T-helper 2 cell (primary cell): ENCODE measurements around the gene ARHGEF2.
A peak's percentile ranks its signal among the peaks of the same experiment; 100 is the strongest.

Source experiments
- DNase-seq, 5 experiments: peaks; one replicate each; pipeline versions ENCODE4 v3.0.0 to v3.0.0-alpha.2; 2012 to 2022

The ARHGEF2 gene

DNA sequence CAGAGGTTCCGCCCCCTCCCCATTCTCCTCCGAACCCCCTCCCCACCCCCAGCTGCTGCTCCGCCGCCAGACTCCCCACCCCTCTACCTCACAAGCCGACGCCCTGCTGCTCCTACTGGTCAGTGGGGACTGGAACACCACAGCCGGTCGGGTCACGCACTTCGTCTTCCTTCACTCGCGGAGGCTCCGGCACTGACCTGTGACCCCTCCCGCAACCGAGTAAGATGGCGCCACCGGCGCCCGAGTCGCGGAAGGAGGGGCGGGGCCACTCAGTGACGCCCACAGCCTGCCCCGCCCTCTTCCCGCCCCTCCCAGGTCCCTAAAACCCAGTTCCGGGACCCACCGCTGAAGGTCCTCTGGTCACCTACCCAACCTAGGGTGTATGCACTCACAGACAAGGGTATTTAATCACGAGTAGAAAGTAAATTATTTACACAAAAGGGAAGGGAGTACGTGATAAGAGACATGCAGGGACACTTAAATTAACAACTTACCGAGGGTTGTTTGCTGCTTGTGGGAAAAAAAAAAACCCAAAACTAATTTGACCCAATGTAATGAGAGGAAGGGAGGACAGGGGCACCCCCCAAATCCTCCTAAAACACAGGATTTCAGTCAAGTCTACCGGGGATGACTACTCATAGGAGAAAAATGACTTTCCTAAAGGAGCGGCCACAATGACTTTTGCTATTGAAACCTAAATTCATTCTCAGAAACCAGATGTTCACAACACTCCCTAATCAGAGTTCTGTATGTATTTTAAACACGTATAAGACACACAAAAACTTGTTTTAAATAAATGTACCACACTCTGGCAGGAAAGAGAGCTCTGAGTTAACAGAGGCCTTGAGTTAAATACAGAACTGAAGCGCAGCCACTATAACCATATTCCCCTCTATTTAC, 66.9 kb downstream of the ARHGEF2 start, which contains the start of gene RIT1:
RIT1 (minus strand) TSS at position 194 of the 900 bp plus-strand sequence. CDS start 588 bp downstream, outside the sequence.
- DNase-seq = peak; percentile 69 to 87 (median 81)

DNA sequence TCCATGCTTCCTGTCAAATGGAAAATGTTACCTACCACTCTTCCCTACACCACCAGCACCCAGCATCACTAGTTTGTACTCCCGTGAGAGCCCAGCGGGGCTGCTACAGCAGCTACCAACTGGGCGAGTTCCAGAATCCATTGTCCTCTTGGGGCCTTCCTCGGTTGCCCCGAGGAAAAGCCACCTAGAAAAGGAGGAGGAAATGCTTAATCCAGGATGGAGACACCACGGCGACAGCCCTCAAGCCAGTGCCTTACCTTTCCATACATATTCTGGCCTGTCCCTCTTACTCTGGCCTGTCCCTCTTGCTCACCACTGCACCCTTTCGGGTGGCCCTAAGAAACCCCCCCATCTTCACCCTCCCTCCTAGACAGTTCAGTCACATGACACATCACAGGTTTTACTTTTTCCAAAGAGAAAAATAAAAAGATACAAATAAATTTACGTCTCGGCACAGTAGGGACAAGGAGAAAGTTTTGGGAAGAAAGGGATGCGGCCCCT, 67.7 kb downstream of the ARHGEF2 start:
- DNase-seq = peak in 2 of 5 experiments; percentile 7 to 22

DNA sequence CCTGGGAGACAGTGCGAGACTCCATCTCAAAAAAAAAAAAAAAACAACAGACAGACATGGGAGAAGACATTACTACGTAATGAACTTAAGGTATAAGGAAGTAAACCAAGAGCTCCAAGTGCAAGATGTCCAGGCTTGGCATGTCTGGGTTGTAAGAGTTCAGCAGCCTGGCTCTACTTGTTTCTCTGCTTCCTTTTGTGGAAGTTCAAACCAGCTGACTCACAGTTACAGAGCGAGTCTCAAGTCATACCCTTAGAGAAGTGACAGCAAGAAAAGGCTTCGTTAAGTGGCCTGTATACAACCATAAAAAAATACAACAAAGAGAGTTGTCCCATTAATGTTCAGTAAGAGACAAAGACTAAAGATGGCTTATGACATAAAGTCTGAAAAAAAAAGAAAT, 68.5 kb downstream of the ARHGEF2 start:
- DNase-seq = peak in 1 of 5 experiments; percentile 19

DNA sequence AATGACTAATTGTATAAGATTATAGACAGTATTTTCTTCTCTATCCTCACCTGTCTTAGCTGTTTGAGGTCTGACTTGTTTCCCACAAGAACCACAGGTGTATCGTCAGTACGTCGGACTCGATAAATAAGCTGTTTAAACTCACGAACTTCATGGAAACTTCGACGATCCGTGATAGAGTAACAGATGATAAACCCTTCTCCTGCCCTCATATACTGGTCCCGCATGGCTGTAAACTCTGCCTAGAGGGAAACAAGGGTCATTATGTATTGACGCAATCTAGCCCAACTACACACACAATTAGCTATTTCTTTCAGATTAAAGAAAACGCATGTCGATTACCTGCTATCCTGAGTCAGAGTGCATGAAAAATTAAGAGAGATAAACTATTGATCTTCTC, 74.1 kb downstream of the ARHGEF2 start:
- no peak for DNase-seq

DNA sequence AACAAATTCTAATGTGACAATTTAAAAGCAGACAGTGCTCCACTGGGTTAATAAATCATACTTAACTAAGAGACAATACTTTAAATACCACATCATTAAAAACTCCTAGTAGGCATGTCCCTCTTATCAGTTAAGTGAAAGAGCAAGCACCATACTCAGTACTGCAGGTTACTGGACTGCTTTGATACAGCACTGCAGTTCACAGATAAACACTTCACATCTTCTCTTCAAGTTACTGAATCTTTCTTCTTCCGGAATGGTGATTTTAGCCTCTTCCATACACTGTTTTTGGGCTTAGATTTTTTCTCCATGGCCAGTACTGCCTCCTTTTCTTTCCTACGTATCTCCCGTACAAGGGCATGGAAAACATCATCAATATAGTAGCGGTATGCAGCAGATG, 78.2 kb downstream of the ARHGEF2 start:
- DNase-seq = no peak

DNA sequence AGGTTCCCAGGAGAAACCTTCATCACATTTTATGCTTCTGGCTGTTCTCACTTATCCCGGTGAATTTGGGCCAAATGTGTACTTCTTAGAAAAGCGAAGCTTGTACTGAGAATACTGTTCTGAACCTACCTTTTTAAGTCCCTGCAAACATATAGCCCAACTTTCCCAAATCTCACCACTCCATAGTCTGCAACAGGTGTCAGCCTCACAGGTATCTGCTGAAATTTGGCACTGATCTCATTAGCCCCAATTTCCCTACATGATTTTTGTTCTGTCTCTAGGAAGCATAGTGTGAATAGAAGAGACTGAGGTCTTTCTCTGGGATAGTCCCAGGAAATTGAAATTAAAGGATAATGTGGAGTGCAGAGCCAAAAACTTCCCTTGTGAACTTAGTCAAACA, 78.7 kb downstream of the ARHGEF2 start:
- DNase-seq = no peak

DNA sequence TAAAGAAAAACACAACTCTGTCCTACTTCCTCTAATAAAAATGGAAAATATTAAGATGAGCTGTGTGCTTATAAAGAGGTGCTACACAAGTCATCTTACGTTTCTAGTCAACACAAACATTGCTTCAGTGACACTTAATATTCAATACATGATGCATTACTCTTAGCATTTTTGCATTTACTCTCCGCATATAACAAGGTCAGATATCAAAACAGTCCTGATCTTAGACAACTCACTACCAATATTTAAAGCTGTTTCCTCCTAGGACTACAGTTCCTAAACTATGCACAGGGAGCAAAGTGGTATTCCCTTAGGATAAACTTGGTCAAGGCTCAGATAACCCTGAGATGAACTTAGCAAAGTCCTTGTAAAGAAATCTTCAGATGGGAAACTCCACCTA, 79.5 kb downstream of the ARHGEF2 start:
- DNase-seq = no peak

DNA sequence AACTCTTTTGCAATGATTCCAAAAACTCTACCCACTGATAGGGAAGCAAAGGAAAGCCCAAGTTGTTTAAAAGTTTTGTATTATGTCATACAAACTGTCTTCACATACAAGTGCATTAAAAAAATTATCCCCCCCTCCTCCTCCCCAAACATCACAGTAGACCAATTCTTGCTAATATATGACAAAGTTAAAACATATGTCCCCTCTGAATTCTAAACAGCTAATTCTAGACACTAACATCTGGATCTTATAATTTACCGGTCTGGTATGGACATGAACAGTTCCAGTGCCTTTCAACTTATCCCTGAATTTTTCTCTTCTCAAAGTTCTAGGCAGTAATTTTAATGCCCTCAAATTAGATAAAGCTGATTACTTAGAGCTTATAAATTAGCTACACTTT, 80.6 kb downstream of the ARHGEF2 start:
- DNase-seq = no peak
